T-helper 1 cell treated with Interleukin-12 subunit alpha and Interleukin-12 subunit beta and Interleukin-4 antibody, amounts not matched to agents 30 ng/mL and 1 ng/mL, for 36 hours (primary cell): ENCODE measurements around the gene TRH. TPM values are rescaled to one million over a fixed set of nuclear protein-coding genes. Genes with fewer than 3 reads are reported as not detected.
"Not testable (repeated sequence)": the region's sequence is repeated elsewhere in the genome, so short reads cannot be mapped to it uniquely, and the experiment has no call there.

ENCODE experiments used
- intact Hi-C: fragments of 100-400 bp; cut with micrococcal nuclease; formaldehyde crosslinking; loops from one replicate; pipeline ENCODE4 v1.15.1; 2024
- total RNA-seq: library from RNA; stranded (reverse); gene quantifications from 2 replicates; pipeline ENCODE4 v1.2.3, GENCODE V29; 2022

The TRH gene
- total RNA-seq, 1 donor from 2014 or later, result not detected

DNA sequence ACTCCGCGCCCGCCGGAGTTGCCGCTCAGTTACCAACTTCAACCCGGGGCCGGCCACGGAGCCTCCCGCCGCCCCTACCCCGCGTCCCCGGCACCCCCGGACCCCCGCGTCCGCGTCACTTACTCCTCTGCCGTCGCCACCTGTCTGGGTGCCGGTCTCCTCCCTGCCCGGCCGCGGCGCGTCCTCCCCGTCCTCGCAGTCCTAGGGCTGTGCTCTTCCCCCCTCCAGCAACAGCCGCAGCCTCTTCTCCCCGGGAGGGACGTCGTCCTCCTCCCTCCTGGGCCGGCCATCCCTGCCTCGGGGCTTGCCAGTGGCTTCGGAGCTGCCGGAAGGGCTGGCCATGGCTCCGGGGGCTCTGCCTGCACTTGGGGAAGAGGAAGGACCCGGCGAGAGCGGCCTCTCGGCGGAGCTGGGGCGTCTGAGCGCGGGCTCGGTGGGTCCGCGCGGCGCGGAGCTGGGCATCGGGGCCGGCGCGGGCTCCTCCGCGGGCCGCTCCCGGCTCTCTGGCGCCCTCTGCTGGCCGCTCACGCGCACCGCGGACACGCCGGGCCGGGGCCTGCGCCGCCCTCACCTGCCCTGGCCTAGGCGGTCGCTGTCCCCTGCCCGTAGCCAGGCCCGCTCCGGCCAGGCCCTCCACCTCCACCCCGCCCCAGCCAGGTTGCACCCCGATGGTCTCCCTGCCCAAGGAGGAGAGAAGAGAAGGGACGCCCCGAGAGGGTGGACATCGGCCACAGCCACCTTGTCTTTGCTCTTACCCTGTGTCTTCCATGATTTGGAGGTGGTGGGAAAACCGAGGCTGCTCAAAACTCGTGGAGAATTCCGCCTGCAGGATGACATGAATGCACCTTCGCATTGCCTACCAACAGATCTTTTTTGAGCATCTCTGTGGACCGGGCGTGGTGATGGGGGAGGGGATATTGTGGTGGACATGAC lies 28.4 kb downstream of the TRH start:
- intact Hi-C loops, result loop anchor here (1.0 to 10.0 kb wide), 3 partner anchors 63 to 618 kb away; no protein-coding TSS in a partner anchor

- intact Hi-C loops, result no loop called here
Measured at GRCh38 chr3:130010556-130010955, 36.0 kb downstream of the TRH start.

- intact Hi-C loops, result not testable (repeated sequence)
Measured at GRCh38 chr3:130012108-130012507, 37.6 kb downstream of the TRH start.

- intact Hi-C loops, result not testable (repeated sequence)
Measured at GRCh38 chr3:130013246-130013645, 38.7 kb downstream of the TRH start.

- intact Hi-C loops, result no loop called here
Measured at GRCh38 chr3:130014526-130014925, 40.0 kb downstream of the TRH start.

GRCh38 chr3:130017661-130018060 lies 43.1 kb downstream of the TRH start:
- intact Hi-C loops, result not testable (repeated sequence)

DNA sequence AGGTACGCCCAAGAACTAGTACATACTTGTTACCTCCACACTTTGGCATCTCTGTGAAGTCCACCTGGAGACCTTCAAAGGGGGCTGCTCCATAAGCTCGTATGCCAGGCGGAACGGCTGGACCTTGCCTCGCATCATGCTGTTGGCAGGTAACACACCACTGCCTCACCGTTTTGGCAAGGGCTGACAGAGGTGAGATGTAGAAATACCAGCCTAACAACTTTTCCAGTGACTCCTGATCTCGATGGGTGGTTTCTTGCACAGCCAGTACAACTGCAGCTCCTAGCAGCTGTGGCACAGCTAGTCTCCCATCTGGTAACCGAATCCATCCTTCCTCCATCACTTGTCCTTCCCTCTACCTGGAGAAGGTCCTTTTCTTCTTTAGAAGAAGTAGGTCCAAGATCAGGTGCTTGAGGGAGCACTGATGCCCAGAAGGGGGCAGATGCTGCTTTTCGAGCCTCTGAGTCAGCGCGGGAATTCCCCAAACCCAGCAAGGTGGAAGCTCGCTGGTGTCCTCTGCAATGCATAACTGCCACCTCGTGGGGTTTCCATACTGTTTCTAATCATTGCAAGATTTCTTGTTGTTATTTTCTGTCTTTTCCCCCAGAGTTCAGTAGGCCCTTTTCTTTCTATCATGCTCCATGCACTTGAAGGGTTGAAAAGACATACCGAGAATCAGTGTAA lies 51.8 kb downstream of the TRH start:
- intact Hi-C loops, result loop anchor here (1.0 kb wide), 3 partner anchors 72 to 85 kb away; no protein-coding TSS in a partner anchor

DNA sequence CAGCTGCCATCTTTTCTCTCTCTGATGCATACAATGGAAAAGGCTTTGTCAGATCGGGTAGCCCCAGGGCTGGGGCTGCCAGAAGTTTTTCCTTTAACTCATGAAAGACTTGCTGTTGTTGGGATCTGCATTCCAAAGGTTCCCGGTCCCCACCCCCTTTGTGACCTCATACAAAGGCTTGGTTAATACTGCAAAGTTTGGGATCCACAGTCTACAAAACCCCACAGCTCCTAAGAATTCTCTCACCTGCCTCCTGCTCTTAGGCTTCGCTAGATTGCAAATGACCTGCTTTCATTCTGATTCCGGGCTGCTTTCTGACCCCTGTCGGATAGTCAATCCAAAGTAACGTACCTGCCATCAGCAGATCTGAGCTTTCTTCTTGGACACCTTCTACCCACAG lies 52.9 kb downstream of the TRH start:
- intact Hi-C loops, result not testable (repeated sequence)

Other genes starting within 250 kb of the TRH start
- 22.0 and 24.9 TPM in 2 replicates for gene TMCC1, start 81.0 kb upstream of the TRH start, total RNA-seq
- not detected in 2 replicates for gene ALG1L2, start 107.1 kb downstream of the TRH start, total RNA-seq